Measurements from ENCODE around the gene EIF5.

Gene EIF5

GRCh38 chr14:103392572-103392971 is 58.5 kb downstream of the EIF5 start:
- Histone ChIP-seq H3K4me3 (ENCODE audit: low read depth in 1 of 2, low read length in 2 of 2) (no peak overlapping the region), H3K27me3 (ENCODE audit: control insufficient read depth in 1 of 2, insufficient read depth in 2 of 2, low read length in 2 of 2) (no peaks in the 10 kb centered on the region), H3K27ac (ENCODE audit: low read depth, low read length) (no peak overlapping the region), H3K9ac (ENCODE audit: low read depth in 1 of 2, low read length in 2 of 2) (no peak overlapping the region), H3K9me3 (ENCODE audit: control insufficient read depth in 1 of 2, low read length in 2 of 2) (no peaks in the 10 kb centered on the region), H3K4me1 (ENCODE audit: control insufficient read depth in 1 of 2, insufficient read depth in 2 of 2, low read length in 2 of 2) (peaks cover 31 to 44% of the 10 kb centered on the region in 2 donors), H3K36me3 (ENCODE audit: control insufficient read depth in 1 of 2, insufficient read depth in 2 of 2, low read length in 2 of 2) (no peaks in the 10 kb centered on the region)

- no peak overlapping the region for H3K27ac ChIP-seq (ENCODE audit: low read depth, low read length)
- no peak overlapping the region for H3K4me3 ChIP-seq (ENCODE audit: low read depth in 1 of 2, low read length in 2 of 2)
- H3K9me3 ChIP-seq (ENCODE audit: control insufficient read depth in 1 of 2, low read length in 2 of 2): no peaks in the 10 kb centered on the region
- no peaks in the 10 kb centered on the region for H3K27me3 ChIP-seq (ENCODE audit: control insufficient read depth in 1 of 2, insufficient read depth in 2 of 2, low read length in 2 of 2)
- H3K36me3 ChIP-seq (ENCODE audit: control insufficient read depth in 1 of 2, insufficient read depth in 2 of 2, low read length in 2 of 2): no peaks in the 10 kb centered on the region
- peaks cover 31 to 43% of the 10 kb centered on the region in 2 donors for H3K4me1 ChIP-seq (ENCODE audit: control insufficient read depth in 1 of 2, insufficient read depth in 2 of 2, low read length in 2 of 2)
- H3K9ac ChIP-seq (ENCODE audit: low read depth in 1 of 2, low read length in 2 of 2): no peak overlapping the region
These were observed 59.0 kb downstream of the EIF5 start for GRCh38 chr14:103393070-103393469.

GRCh38 chr14:103393676-103394626 is 59.9 kb downstream of the EIF5 start:
- H3K4me3 ChIP-seq (ENCODE audit: low read depth in 1 of 2, low read length in 2 of 2): no peak overlapping the region
- H3K27ac ChIP-seq (ENCODE audit: low read depth, low read length): no peak overlapping the region
- H3K4me1 ChIP-seq (ENCODE audit: control insufficient read depth in 1 of 2, insufficient read depth in 2 of 2, low read length in 2 of 2): peaks cover 31 to 44% of the 10 kb centered on the region in 2 donors
- H3K9ac ChIP-seq (ENCODE audit: low read depth in 1 of 2, low read length in 2 of 2): no peak overlapping the region
- H3K27me3 ChIP-seq (ENCODE audit: control insufficient read depth in 1 of 2, insufficient read depth in 2 of 2, low read length in 2 of 2): no peaks in the 10 kb centered on the region
- no peaks in the 10 kb centered on the region for H3K36me3 ChIP-seq (ENCODE audit: control insufficient read depth in 1 of 2, insufficient read depth in 2 of 2, low read length in 2 of 2)
- H3K9me3 ChIP-seq (ENCODE audit: control insufficient read depth in 1 of 2, low read length in 2 of 2): no peaks in the 10 kb centered on the region

All from duodenal mucosa (tissue), 2 donors.